Breast epithelium (tissue), 4 donors: ENCODE measurements around the gene EPX. TPM values are rescaled to one million over a fixed set of nuclear protein-coding genes. Genes with fewer than 3 reads are reported as not detected.

Experiments
- DNase-seq, 2 donors: peaks; one replicate each; pipeline ENCODE4 v3.0.0-alpha.2; 2019; ENCODE audit warnings: low spot score in 2 of 2
- H3K27ac ChIP-seq, 2 donors: fragments of 200-600 bp; sonication (generic) in 1 of 2; one replicate each; pipeline ENCODE4 v1.5.1; 2016 to 2019; ENCODE audit warnings: mild to moderate bottlenecking in 1 of 2
- H3K27me3 ChIP-seq, 2 donors: fragments of 200-600 bp; sonication (generic) in 1 of 2; one replicate each; pipeline versions ENCODE4 v1.5.1 to v1.6.0; 2017 to 2019; ENCODE audit warnings: control low read depth in 1 of 2, mild to moderate bottlenecking in 1 of 2
- H3K36me3 ChIP-seq: fragments of 200-600 bp; one replicate; pipeline ENCODE4 v1.5.1; 2019
- H3K4me1 ChIP-seq, 2 donors: fragments of 200-600 bp; sonication (generic); one replicate each; pipeline ENCODE4 v1.5.1; 2016 to 2019; ENCODE audit warnings: control low read depth in 1 of 2
- H3K4me3 ChIP-seq, 3 donors: fragments of 200-600 bp; sonication (generic); 1 replicate in 2 of 3; 2 replicates in 1 of 3; pipeline ENCODE4 v1.5.1; 2016 to 2019; ENCODE audit warnings: mild to moderate bottlenecking in 3 of 3, moderate library complexity in 2 of 3
- H3K9me3 ChIP-seq, 2 donors: fragments of 200-600 bp; sonication (generic) in 1 of 2; one replicate each; pipeline ENCODE4 v1.5.1; 2016 to 2019; ENCODE audit warnings: control low read depth in 1 of 2
- POLR2A ChIP-seq: fragments of 450-650 bp; IDR thresholded peaks from one replicate; pipeline ENCODE4 v1.6.1; 2016; ENCODE audit warnings: antibody characterized with exemption, mild to moderate bottlenecking, moderate library complexity
- POLR2AphosphoS5 ChIP-seq, 3 donors: sonication (generic); formaldehyde crosslinking; IDR thresholded peaks; one replicate each; pipeline ENCODE4 v1.6.1; 2017; ENCODE audit warnings: antibody characterized with exemption in 3 of 3
- intact Hi-C: fragments of 100-400 bp; cut with DNase I; formaldehyde crosslinking; loops from one replicate; pipeline ENCODE4 v1.15.1; 2023; ENCODE audit warnings: low total_unique reads
- total RNA-seq, 3 donors: library from RNA; depleted of rRNA; stranded (reverse); fragments of >200 nt; gene quantifications; one replicate each; pipeline ENCODE4 v1.1.0, GENCODE V29; 2016
- TF ChIP-seq, protein P1 (sequence below), 3 donors: fragments of 450-650 bp; IDR thresholded peaks; one replicate each; pipeline ENCODE4 v1.5.1; 2016 to 2017; ENCODE audit warnings: antibody characterized with exemption in 3 of 3, mild to moderate bottlenecking in 3 of 3, moderate library complexity in 3 of 3

Gene EPX
- total RNA-seq, 3 donors from 2014 or later = not detected

DNA sequence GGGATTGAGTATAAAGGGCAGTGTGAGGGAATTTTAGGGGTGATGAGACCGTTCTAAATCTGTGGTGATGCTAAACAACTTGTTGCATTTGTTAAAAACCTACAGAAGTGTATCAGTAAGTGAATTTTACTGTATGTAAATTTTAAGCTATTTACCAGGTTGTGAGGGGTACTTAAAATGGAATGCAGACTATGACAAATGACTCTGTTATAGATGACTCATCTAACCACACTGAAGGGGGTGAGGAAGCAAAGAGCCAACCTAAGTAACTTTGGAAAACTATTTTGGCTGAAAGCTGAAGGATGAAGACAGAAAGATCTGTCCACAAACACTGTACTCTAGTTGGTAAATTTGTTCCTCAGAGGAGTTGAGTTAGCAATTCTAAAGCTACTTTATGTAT, 31.8 kb downstream of the EPX start:
- H3K27me3 ChIP-seq = peaks cover 0 to 3% of the 10 kb centered on the region in 2 donors
- no peak overlapping the region for H3K27ac ChIP-seq
- H3K4me3 ChIP-seq = no peak overlapping the region
- no peaks in the 10 kb centered on the region for H3K4me1 ChIP-seq
- H3K9me3 ChIP-seq = no peaks in the 10 kb centered on the region
- DNase-seq = no peak
- no peaks in the 10 kb centered on the region for H3K36me3 ChIP-seq
- no peak for TF ChIP-seq POLR2A
- intact Hi-C loops = loop anchor here (2.0 kb wide), 1 partner anchor 56 kb away; no protein-coding TSS in a partner anchor

DNA sequence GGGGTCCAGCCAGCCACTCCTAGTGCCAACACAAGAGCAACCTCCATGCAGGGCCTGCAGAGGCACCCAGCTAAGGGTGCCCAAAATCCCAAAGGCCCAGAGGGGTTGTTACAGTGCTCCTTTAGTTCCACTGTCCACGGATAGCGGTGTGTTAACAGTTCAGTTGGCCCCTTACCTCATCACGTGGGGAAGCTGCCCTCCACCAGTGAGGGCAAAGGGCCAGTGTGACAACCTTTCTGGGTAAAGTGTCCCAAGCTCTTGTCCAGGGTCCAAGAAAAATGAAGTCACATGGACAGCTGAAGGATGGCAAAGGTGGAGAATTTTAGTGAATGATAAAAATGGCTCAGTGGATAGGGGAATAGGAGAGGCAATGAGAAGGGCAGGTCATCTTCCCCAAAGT, 35.2 kb downstream of the EPX start:
- no peak for TF ChIP-seq POLR2A
- TF ChIP-seq, protein P1, sequence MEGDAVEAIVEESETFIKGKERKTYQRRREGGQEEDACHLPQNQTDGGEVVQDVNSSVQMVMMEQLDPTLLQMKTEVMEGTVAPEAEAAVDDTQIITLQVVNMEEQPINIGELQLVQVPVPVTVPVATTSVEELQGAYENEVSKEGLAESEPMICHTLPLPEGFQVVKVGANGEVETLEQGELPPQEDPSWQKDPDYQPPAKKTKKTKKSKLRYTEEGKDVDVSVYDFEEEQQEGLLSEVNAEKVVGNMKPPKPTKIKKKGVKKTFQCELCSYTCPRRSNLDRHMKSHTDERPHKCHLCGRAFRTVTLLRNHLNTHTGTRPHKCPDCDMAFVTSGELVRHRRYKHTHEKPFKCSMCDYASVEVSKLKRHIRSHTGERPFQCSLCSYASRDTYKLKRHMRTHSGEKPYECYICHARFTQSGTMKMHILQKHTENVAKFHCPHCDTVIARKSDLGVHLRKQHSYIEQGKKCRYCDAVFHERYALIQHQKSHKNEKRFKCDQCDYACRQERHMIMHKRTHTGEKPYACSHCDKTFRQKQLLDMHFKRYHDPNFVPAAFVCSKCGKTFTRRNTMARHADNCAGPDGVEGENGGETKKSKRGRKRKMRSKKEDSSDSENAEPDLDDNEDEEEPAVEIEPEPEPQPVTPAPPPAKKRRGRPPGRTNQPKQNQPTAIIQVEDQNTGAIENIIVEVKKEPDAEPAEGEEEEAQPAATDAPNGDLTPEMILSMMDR (IDR thresholded peaks at IDR 0.05) = no peak
- TF ChIP-seq POLR2AphosphoS5 (IDR thresholded peaks at IDR 0.05) = no peak
- no peaks in the 10 kb centered on the region for H3K4me1 ChIP-seq
- intact Hi-C loops = no loop called here
- DNase-seq = no peak
- H3K9me3 ChIP-seq = no peaks in the 10 kb centered on the region
- peaks cover 0 to 3% of the 10 kb centered on the region in 2 donors for H3K27me3 ChIP-seq
- no peak overlapping the region for H3K4me3 ChIP-seq
- no peaks in the 10 kb centered on the region for H3K36me3 ChIP-seq
- no peak overlapping the region for H3K27ac ChIP-seq

DNA sequence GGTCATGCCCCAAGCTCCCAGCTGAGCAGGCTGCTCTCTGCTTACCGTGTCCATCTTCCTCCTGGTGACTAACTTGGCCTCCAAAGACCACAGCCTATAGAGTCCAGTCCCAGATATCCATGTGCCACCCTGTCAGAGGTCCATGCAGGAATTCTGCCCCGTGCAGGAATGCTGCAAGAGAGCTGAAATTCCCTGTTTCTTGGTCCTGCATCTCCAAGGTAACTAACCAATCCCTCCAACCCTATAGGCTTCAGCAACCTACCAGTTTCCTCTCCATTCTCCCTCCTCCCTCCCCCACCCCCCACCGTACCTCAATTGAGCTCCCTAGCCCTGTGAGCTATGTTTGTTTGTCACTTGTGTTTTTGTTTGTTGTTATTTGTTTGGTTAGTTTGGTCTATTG, 36.2 kb downstream of the EPX start:
- intact Hi-C loops = no loop called here
- H3K27me3 ChIP-seq = peaks cover 0 to 3% of the 10 kb centered on the region in 2 donors
- DNase-seq = no peak

DNA sequence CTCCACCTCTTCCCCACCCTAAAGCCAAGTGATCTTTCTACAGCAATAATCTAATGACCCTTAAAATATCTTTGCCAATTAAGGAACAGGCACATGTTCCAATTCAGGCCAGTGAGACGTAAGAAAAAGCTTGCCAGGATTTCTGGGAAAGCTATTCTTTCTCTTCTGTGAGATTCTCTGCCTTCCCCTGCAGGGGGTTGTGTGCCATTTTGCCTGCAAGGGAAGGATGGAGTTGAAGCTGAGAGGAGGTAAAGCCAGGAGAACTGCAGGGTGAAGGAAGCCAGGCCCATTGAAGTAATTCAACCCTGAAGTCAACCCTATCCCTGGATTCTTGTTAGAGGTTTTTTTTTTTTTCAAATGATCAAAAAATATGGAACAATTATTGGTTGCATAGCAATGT, 36.9 kb downstream of the EPX start:
- H3K36me3 ChIP-seq = no peaks in the 10 kb centered on the region
- H3K4me1 ChIP-seq = no peaks in the 10 kb centered on the region
- no peak overlapping the region for H3K27ac ChIP-seq
- TF ChIP-seq POLR2AphosphoS5 (IDR thresholded peaks at IDR 0.05) (no peak), POLR2A (no peak)
- TF ChIP-seq, protein P1 (IDR thresholded peaks at IDR 0.05) = no peak
- peaks cover 0 to 1% of the 10 kb centered on the region in 2 donors for H3K27me3 ChIP-seq
- H3K4me3 ChIP-seq = no peak overlapping the region
- H3K9me3 ChIP-seq = no peaks in the 10 kb centered on the region
- intact Hi-C loops = no loop called here
- no peak for DNase-seq

More for the DNA sequence above, 36.2 kb downstream of the EPX start:
- Histone ChIP-seq H3K36me3 (no peaks in the 10 kb centered on the region), H3K4me1 (no peaks in the 10 kb centered on the region), H3K27ac (no peak overlapping the region), H3K9me3 (no peaks in the 10 kb centered on the region), H3K4me3 (no peak overlapping the region)
- TF ChIP-seq, protein P1 (IDR thresholded peaks at IDR 0.05) = no peak
- TF ChIP-seq POLR2AphosphoS5 (IDR thresholded peaks at IDR 0.05) = no peak
- TF ChIP-seq POLR2A = no peak

DNA sequence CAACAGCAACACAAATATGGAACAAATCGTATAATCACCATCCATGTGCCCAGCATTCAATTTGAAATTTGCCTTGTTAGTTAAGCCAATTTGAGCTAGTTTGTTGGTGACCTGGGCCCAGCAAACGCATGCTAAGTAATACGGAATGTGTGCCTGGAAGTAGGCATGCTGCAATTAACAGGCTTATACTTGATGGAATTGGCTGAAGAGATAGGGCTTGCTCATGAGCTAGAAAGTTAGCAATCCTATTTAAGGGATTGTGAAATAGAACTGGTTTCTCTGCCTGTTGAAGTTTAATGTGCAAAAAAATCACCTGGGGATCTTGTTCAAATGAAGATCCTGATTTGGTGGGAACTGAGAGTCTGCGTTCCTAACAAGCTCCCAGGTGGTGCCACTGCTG, 37.4 kb downstream of the EPX start:
- TF ChIP-seq, protein P1 (IDR thresholded peaks at IDR 0.05) = no peak
- TF ChIP-seq POLR2AphosphoS5 (IDR thresholded peaks at IDR 0.05) (no peak), POLR2A (no peak)
- intact Hi-C loops = no loop called here
- DNase-seq = no peak
- Histone ChIP-seq H3K4me3 (no peak overlapping the region), H3K9me3 (no peaks in the 10 kb centered on the region), H3K36me3 (no peaks in the 10 kb centered on the region), H3K27me3 (no peaks in the 10 kb centered on the region), H3K27ac (no peak overlapping the region), H3K4me1 (no peaks in the 10 kb centered on the region)

DNA sequence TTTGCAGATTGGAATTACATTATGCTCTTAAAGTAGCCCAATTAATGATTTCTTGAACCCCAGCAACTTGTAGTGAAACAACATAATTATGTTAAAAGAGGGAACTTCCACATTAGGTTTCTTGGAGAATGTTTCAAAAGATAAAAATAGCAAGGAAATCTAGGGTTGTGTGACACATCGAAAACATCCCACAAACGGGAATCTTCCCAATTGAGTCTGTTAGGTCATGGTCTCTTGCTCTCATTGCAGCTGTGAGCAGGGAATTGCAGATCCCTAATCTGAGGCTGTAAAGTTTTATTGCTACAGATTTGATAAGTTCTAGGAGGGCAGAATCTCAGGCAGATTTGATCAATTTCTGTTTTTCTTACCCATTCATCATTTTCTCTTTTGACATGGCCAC, 39.1 kb downstream of the EPX start:
- TF ChIP-seq, protein P1 (IDR thresholded peaks at IDR 0.05) = no peak
- no peak for TF ChIP-seq POLR2AphosphoS5 (IDR thresholded peaks at IDR 0.05)
- TF ChIP-seq POLR2A = no peak
- H3K27me3 ChIP-seq = no peaks in the 10 kb centered on the region
- no peak overlapping the region for H3K4me3 ChIP-seq
- intact Hi-C loops = no loop called here
- no peaks in the 10 kb centered on the region for H3K36me3 ChIP-seq
- no peaks in the 10 kb centered on the region for H3K9me3 ChIP-seq
- H3K4me1 ChIP-seq = no peaks in the 10 kb centered on the region
- H3K27ac ChIP-seq = no peak overlapping the region
- DNase-seq = no peak
